ENCODE results near the gene STARD8.

STARD8 gene

DNA sequence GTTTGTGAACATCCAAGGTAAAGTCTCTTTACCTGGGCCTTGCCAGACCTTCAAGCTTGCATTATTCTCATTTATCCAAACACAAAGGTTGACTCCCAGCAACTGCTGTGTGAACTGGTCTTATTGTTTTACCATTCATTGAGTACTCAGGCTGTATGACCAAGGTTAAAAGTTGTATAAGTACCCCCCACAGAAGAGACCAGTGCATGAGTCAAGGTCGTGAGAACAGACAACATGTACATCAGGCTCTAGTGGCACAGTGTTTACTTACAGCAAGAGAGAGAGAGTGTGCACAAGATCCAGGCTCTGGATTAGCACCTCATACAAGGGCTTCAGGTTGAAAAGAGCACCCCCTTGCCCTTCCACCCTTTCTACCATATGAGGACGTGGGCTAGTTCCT is 103.9 kb downstream of the STARD8 start:
- H3K36me3 ChIP-seq (ENCODE audit: insufficient read depth, low read length): no peaks in the 10 kb centered on the region
- H3K9me3 ChIP-seq (ENCODE audit: low read depth, low read length): no peaks in the 10 kb centered on the region
- H3K9ac ChIP-seq (ENCODE audit: insufficient read length): no peak overlapping the region
- TF ChIP-seq EZH2 (IDR thresholded peaks at IDR 0.05) (no peak), POLR2AphosphoS5 (IDR thresholded peaks at IDR 0.05; ENCODE audit: borderline replicate concordance, low read depth, low read length) (no peak), FOXP2 (optimal IDR thresholded peaks at IDR 0.05; ENCODE audit: control extremely low read depth, extremely low read length, insufficient read depth) (no peak)
- no peak for DNase-seq (ENCODE audit: low read depth, low spot score)
- H3K27ac ChIP-seq: no peak overlapping the region
- no peak overlapping the region for H3K4me3 ChIP-seq

GRCh38 chrX:68753218-68753617 is 105.8 kb downstream of the STARD8 start:
- no peak for TF ChIP-seq POLR2AphosphoS5 (IDR thresholded peaks at IDR 0.05; ENCODE audit: borderline replicate concordance, low read depth, low read length)
- TF ChIP-seq FOXP2 (optimal IDR thresholded peaks at IDR 0.05; ENCODE audit: control extremely low read depth, extremely low read length, insufficient read depth): no peak
- TF ChIP-seq EZH2 (IDR thresholded peaks at IDR 0.05): no peak
- no peak for DNase-seq (ENCODE audit: low read depth, low spot score)
- Histone ChIP-seq H3K9me3 (ENCODE audit: low read depth, low read length) (no peaks in the 10 kb centered on the region), H3K4me3 (no peak overlapping the region), H3K27ac (no peak overlapping the region), H3K9ac (ENCODE audit: insufficient read length) (no peak overlapping the region), H3K36me3 (ENCODE audit: insufficient read depth, low read length) (no peaks in the 10 kb centered on the region)

GRCh38 chrX:68754406-68754805 is 106.9 kb downstream of the STARD8 start:
- H3K9me3 ChIP-seq (ENCODE audit: low read depth, low read length): no peaks in the 10 kb centered on the region
- H3K9ac ChIP-seq (ENCODE audit: insufficient read length): no peak overlapping the region
- no peak for DNase-seq (ENCODE audit: low read depth, low spot score)
- H3K4me3 ChIP-seq: no peak overlapping the region
- H3K27ac ChIP-seq: no peak overlapping the region
- H3K36me3 ChIP-seq (ENCODE audit: insufficient read depth, low read length): no peaks in the 10 kb centered on the region
- TF ChIP-seq FOXP2 (optimal IDR thresholded peaks at IDR 0.05; ENCODE audit: control extremely low read depth, extremely low read length, insufficient read depth) (no peak), EZH2 (IDR thresholded peaks at IDR 0.05) (no peak), POLR2AphosphoS5 (IDR thresholded peaks at IDR 0.05; ENCODE audit: borderline replicate concordance, low read depth, low read length) (no peak)

DNA sequence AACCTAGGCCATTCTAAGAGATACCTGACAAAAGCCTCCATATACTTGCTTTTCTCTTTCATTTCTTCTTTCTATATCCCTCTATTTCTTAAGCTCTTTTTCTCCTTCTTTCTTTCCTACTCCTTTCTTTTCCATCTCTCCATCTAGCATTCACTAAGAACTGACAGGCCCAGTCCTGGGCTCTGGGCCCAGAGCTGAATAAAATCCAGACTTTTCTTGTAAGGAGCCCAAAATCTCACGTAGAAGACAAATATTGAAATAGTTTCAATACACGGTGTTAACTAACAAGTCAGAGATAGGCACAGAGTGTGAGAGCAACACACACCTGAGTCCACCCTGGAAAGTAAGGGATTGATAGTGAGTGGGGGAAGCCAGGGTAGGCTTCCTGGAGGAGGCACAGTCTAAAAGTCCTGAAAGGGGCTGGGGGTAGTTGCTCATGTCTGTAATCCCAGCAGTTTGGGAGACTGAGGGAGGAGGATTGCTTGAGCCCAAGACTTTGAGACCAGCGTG is 108.2 kb downstream of the STARD8 start:
- Histone ChIP-seq H3K4me3 (no peak overlapping the region), H3K9ac (ENCODE audit: insufficient read length) (no peak overlapping the region), H3K9me3 (ENCODE audit: low read depth, low read length) (no peaks in the 10 kb centered on the region), H3K27ac (no peak overlapping the region), H3K36me3 (ENCODE audit: insufficient read depth, low read length) (no peaks in the 10 kb centered on the region)
- no peak for DNase-seq (ENCODE audit: low read depth, low spot score)
- TF ChIP-seq FOXP2 (optimal IDR thresholded peaks at IDR 0.05; ENCODE audit: control extremely low read depth, extremely low read length, insufficient read depth) (no peak), EZH2 (IDR thresholded peaks at IDR 0.05) (no peak), POLR2AphosphoS5 (IDR thresholded peaks at IDR 0.05; ENCODE audit: borderline replicate concordance, low read depth, low read length) (no peak)

- Histone ChIP-seq H3K9me3 (ENCODE audit: low read depth, low read length) (no peaks in the 10 kb centered on the region), H3K36me3 (ENCODE audit: insufficient read depth, low read length) (no peaks in the 10 kb centered on the region), H3K4me3 (no peak overlapping the region), H3K27ac (no peak overlapping the region), H3K9ac (ENCODE audit: insufficient read length) (no peak overlapping the region)
- no peak for TF ChIP-seq EZH2 (IDR thresholded peaks at IDR 0.05)
- TF ChIP-seq FOXP2 (optimal IDR thresholded peaks at IDR 0.05; ENCODE audit: control extremely low read depth, extremely low read length, insufficient read depth): no peak
- TF ChIP-seq POLR2AphosphoS5 (IDR thresholded peaks at IDR 0.05; ENCODE audit: borderline replicate concordance, low read depth, low read length): no peak
- no peak for DNase-seq (ENCODE audit: low read depth, low spot score)
Observed at GRCh38 chrX:68757331-68757730, 109.9 kb downstream of the STARD8 start.

DNA sequence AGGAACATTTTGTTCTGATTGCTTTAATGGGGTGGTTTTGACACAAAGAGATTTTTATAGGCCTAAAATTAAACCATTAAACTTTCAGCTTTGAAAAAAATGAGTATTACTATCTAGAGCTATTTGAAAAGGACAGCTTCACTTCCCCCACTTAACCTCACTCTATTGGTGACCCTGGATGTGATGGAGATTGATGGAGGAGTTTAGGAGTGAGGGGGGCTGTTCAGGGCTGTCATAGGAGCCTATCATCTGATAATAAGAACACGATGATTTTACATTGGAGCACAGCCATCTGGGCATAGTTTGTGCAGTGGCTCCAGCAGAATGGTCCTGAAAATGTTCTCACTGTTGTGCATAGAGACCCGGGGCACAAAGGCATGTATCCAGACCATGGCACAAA is 110.3 kb downstream of the STARD8 start:
- Histone ChIP-seq H3K9ac (ENCODE audit: insufficient read length) (no peak overlapping the region), H3K9me3 (ENCODE audit: low read depth, low read length) (no peaks in the 10 kb centered on the region), H3K36me3 (ENCODE audit: insufficient read depth, low read length) (no peaks in the 10 kb centered on the region), H3K4me3 (no peak overlapping the region), H3K27ac (no peak overlapping the region)
- no peak for DNase-seq (ENCODE audit: low read depth, low spot score)
- no peak for TF ChIP-seq FOXP2 (optimal IDR thresholded peaks at IDR 0.05; ENCODE audit: control extremely low read depth, extremely low read length, insufficient read depth)
- no peak for TF ChIP-seq POLR2AphosphoS5 (IDR thresholded peaks at IDR 0.05; ENCODE audit: borderline replicate concordance, low read depth, low read length)
- no peak for TF ChIP-seq EZH2 (IDR thresholded peaks at IDR 0.05)

GRCh38 chrX:68758671-68759070 is 111.2 kb downstream of the STARD8 start:
- Histone ChIP-seq H3K4me3 (no peak overlapping the region), H3K9me3 (ENCODE audit: low read depth, low read length) (no peaks in the 10 kb centered on the region), H3K9ac (ENCODE audit: insufficient read length) (no peak overlapping the region), H3K27ac (no peak overlapping the region), H3K36me3 (ENCODE audit: insufficient read depth, low read length) (no peaks in the 10 kb centered on the region)
- TF ChIP-seq FOXP2 (optimal IDR thresholded peaks at IDR 0.05; ENCODE audit: control extremely low read depth, extremely low read length, insufficient read depth) (no peak), EZH2 (IDR thresholded peaks at IDR 0.05) (no peak), POLR2AphosphoS5 (IDR thresholded peaks at IDR 0.05; ENCODE audit: borderline replicate concordance, low read depth, low read length) (no peak)
- no peak for DNase-seq (ENCODE audit: low read depth, low spot score)

DNA sequence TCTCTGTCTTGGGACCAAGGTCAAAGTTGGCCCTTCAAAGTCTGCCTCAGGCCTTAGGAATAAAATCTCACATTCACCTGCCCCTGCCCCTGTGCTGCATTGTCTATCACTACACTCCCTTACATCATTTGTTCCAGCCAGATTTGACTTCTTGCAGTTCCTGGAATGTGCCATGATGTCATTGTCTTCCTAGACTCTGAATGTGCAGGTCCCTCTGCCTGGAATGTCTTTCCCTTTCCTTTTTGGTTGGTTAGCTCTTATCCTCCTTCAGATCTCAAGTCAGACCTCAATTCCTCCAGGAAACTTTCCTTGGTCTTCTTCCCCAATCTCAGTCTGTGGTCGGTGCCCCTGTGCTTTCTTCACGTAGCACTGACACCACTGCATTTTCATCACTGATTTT is 113.6 kb downstream of the STARD8 start:
- TF ChIP-seq EZH2 (IDR thresholded peaks at IDR 0.05) (no peak), POLR2AphosphoS5 (IDR thresholded peaks at IDR 0.05; ENCODE audit: borderline replicate concordance, low read depth, low read length) (no peak), FOXP2 (optimal IDR thresholded peaks at IDR 0.05; ENCODE audit: control extremely low read depth, extremely low read length, insufficient read depth) (no peak)
- Histone ChIP-seq H3K27ac (no peak overlapping the region), H3K9me3 (ENCODE audit: low read depth, low read length) (no peaks in the 10 kb centered on the region), H3K4me3 (no peak overlapping the region), H3K9ac (ENCODE audit: insufficient read length) (no peak overlapping the region), H3K36me3 (ENCODE audit: insufficient read depth, low read length) (no peaks in the 10 kb centered on the region)
- DNase-seq (ENCODE audit: low read depth, low spot score): no peak

GRCh38 chrX:68762766-68763165 is 115.3 kb downstream of the STARD8 start:
- DNase-seq (ENCODE audit: low read depth, low spot score): no peak
- TF ChIP-seq POLR2AphosphoS5 (IDR thresholded peaks at IDR 0.05; ENCODE audit: borderline replicate concordance, low read depth, low read length) (no peak), FOXP2 (optimal IDR thresholded peaks at IDR 0.05; ENCODE audit: control extremely low read depth, extremely low read length, insufficient read depth) (no peak), EZH2 (IDR thresholded peaks at IDR 0.05) (no peak)
- H3K9ac ChIP-seq (ENCODE audit: insufficient read length): no peak overlapping the region
- no peak overlapping the region for H3K27ac ChIP-seq
- H3K9me3 ChIP-seq (ENCODE audit: low read depth, low read length): no peaks in the 10 kb centered on the region
- H3K4me3 ChIP-seq: no peak overlapping the region
- H3K36me3 ChIP-seq (ENCODE audit: insufficient read depth, low read length): no peaks in the 10 kb centered on the region
